ENCODE data around the gene EIF4EBP2. TPM values are rescaled to one million over a fixed set of nuclear protein-coding genes. Genes with fewer than 3 reads are reported as not detected.

EIF4EBP2 gene
- polyA plus RNA-seq, 1 experiment, result 13.4 TPM

DNA sequence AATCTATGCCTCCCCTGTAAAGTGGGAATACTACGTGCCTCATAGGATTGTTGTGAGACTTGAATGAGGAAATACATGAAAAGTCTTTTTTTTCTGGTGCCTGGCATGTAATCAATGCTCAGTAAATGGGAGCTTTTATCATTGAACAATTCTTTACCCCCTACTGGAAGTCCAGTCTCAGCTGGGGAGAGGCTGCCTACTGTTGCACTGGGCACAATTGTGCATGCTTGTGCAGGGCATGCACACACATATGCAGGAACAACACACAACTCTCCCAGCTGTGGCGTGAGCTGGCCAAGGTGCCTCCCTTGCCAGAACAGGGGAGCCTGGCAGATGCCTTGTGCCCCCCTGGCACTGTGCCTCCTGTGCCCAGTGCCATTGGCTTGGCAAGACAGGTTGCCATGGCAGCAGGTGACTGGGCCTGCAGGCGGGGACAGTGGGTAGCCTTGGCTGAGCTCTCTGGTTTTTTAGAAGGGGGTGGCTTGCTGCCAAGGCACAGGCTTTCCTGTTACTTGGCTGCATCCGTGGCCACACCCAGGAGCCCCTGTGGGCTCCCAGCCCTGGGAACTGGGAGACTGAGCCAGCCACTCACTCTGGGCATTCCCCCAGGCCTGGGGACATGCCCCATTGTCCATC lies 58.5 kb downstream of the EIF4EBP2 start:
- ChIA-PET CTCF (interaction anchor here (0.9 to 7.4 kb wide), 12 partner anchors 10 to 461 kb away, joined by 3 to 123 read pairs (median 12); partner anchors contain the start of gene EIF4EBP2), POLR2A (no interaction called here)
- Histone ChIP-seq H3K27me3 (ENCODE audit: control insufficient read depth, insufficient read depth, low read length) (peaks cover 5% of the 10 kb centered on the region), H3K36me3 (ENCODE audit: control insufficient read depth, insufficient read depth, low read length) (no peaks in the 10 kb centered on the region), H3K4me3 (ENCODE audit: low read depth, low read length) (no peak overlapping the region)
- TF ChIP-seq, protein P1, sequence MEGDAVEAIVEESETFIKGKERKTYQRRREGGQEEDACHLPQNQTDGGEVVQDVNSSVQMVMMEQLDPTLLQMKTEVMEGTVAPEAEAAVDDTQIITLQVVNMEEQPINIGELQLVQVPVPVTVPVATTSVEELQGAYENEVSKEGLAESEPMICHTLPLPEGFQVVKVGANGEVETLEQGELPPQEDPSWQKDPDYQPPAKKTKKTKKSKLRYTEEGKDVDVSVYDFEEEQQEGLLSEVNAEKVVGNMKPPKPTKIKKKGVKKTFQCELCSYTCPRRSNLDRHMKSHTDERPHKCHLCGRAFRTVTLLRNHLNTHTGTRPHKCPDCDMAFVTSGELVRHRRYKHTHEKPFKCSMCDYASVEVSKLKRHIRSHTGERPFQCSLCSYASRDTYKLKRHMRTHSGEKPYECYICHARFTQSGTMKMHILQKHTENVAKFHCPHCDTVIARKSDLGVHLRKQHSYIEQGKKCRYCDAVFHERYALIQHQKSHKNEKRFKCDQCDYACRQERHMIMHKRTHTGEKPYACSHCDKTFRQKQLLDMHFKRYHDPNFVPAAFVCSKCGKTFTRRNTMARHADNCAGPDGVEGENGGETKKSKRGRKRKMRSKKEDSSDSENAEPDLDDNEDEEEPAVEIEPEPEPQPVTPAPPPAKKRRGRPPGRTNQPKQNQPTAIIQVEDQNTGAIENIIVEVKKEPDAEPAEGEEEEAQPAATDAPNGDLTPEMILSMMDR (IDR thresholded peaks at IDR 0.05; ENCODE audit: insufficient read depth, low read depth, low read length), result no peak
- DNase-seq (ENCODE audit: low read depth), result no peak

DNA sequence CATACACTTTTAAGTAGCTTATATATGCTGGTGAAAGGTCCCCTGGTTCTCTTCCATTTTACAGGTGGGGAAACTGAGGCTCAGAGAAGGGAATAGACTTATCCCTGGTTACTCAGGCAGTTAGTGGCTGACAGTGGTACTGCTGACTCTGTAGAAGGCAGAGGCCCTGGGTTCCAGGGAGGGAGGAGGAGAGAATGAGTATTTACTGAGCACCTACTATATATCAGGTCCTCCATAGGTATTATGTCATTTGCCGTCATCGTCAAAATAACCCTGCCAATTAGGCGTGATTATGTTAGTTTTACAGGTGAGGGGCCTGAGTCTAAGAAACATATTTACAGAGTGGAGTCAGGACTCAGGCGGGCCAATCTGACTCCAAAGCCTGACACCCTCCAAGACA lies 61.3 kb downstream of the EIF4EBP2 start:
- Histone ChIP-seq H3K4me3 (ENCODE audit: low read depth, low read length) (no peak overlapping the region), H3K27me3 (ENCODE audit: control insufficient read depth, insufficient read depth, low read length) (peaks cover 14% of the 10 kb centered on the region), H3K36me3 (ENCODE audit: control insufficient read depth, insufficient read depth, low read length) (no peaks in the 10 kb centered on the region)
- no peak for DNase-seq (ENCODE audit: low read depth)
- POLR2A ChIA-PET, result no interaction called here
- TF ChIP-seq, protein P1 (IDR thresholded peaks at IDR 0.05; ENCODE audit: insufficient read depth, low read depth, low read length), result no peak
- CTCF ChIA-PET, result interaction anchor here (7.4 kb wide), 1 partner anchor 75 kb away, joined by 123 read pairs; no protein-coding TSS in a partner anchor

DNA sequence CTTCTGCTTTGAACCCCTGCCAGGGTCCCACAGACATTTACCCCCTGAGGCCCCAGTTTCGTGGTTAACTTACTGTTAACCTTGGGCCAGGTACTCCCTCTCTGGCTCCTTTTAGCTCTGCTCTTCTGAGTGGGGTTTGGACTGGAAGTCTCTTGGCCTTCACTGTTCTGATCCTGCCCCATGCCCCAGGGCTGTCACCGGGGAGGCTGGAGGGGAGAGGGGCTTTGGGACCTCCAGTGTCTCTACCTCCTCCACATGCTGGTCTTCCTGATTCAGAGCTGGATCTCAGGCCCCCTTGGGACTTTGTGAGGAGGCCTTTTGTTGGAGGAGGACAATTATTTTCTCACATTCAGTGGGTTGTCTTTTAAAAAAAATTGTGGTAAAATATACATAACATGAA lies 61.9 kb downstream of the EIF4EBP2 start:
- DNase-seq (ENCODE audit: low read depth), result no peak
- peaks cover 14% of the 10 kb centered on the region for H3K27me3 ChIP-seq (ENCODE audit: control insufficient read depth, insufficient read depth, low read length)
- H3K36me3 ChIP-seq (ENCODE audit: control insufficient read depth, insufficient read depth, low read length), result no peaks in the 10 kb centered on the region
- H3K4me3 ChIP-seq (ENCODE audit: low read depth, low read length), result no peak overlapping the region
- TF ChIP-seq, protein P1 (IDR thresholded peaks at IDR 0.05; ENCODE audit: insufficient read depth, low read depth, low read length), result no peak
- ChIA-PET POLR2A (no interaction called here), CTCF (no interaction called here)

DNA sequence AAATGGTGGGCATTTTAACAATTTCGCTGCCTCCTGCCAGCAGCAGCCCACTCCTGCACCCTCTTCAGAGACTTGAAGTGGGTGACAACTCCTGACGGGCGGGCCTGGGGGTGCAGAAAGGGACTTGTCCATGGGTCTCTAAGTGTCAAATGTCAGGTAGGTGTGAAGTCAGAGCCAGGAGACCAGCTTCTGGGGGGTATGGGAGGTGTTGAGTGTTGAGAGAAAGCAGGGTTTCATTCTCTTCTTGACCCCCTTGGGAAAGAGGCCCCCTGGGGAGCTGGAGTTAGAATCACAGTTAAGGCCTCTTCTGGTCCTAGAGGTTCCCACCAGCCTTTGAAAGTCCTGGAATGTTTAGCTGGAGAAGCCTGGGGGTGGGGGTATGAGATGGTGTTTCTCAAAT lies 63.0 kb downstream of the EIF4EBP2 start:
- peaks cover 18% of the 10 kb centered on the region for H3K27me3 ChIP-seq (ENCODE audit: control insufficient read depth, insufficient read depth, low read length)
- no peak for DNase-seq (ENCODE audit: low read depth)
- ChIA-PET CTCF (interaction anchor here (1.2 kb wide), 1 partner anchor 74 kb away, joined by 4 read pairs; no protein-coding TSS in a partner anchor), POLR2A (no interaction called here)
- no peaks in the 10 kb centered on the region for H3K36me3 ChIP-seq (ENCODE audit: control insufficient read depth, insufficient read depth, low read length)
- TF ChIP-seq, protein P1 (IDR thresholded peaks at IDR 0.05; ENCODE audit: insufficient read depth, low read depth, low read length), result no peak
- no peak overlapping the region for H3K4me3 ChIP-seq (ENCODE audit: low read depth, low read length)

DNA sequence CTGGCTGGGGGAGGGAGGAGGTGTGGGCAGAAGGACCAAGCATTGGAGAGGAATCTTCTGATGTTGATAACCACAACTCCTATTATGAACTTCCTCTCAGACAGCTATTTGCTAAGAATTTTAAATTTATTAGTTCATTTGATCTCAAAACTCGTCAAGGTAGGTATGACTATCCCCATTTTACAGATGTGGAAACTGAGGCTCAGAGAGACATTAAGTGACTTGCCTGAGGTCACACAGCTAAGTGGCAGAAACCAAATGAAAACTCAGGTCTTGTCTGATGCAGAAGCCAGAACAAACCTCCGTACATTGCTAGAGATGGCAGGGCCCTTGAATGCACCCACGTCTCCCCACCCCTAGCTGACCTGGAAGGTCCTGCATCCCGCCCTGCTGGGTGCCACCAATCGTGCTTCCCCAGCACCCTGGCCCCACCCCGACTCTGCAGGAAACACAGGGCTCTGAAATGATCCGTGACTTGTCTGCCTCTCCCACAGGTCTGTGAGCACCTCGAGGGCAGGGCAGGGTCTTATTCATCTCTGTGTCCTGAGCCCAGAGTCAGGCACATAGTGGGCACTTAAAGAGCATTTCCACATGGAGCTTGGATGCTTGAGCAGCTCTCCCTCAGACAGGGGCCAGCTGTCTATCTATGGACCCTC lies 69.0 kb downstream of the EIF4EBP2 start:
- no peak overlapping the region for H3K4me3 ChIP-seq (ENCODE audit: low read depth, low read length)
- H3K36me3 ChIP-seq (ENCODE audit: control insufficient read depth, insufficient read depth, low read length), result no peaks in the 10 kb centered on the region
- peaks cover 34% of the 10 kb centered on the region for H3K27me3 ChIP-seq (ENCODE audit: control insufficient read depth, insufficient read depth, low read length)
- ChIA-PET POLR2A (no interaction called here), CTCF (interaction anchor here (3.5 kb wide), 1 partner anchor 12 kb away, joined by 18 read pairs; no protein-coding TSS in a partner anchor)
- TF ChIP-seq, protein P1 (IDR thresholded peaks at IDR 0.05; ENCODE audit: insufficient read depth, low read depth, low read length), result no peak
- DNase-seq (ENCODE audit: low read depth), result no peak

Data from BJ (cell line).